SU-DHL-6 (cell line): Measurements from ENCODE around the gene KAT2B.

ENCODE experiments used
- EZH2phosphoT487 ChIP-seq: fragments of 200-600 bp; sonication (generic), shearing (Covaris generic); conservative IDR thresholded peaks from 2 replicates; pipeline ENCODE4 v1.6.1; 2018; ENCODE audit warnings: mild to moderate bottlenecking, antibody characterized with exemption, low read length, moderate library complexity, mixed read lengths
- TF ChIP-seq, protein P1 (sequence below): fragments of 200-600 bp; sonication (generic); IDR thresholded peaks from one replicate; pipeline ENCODE4 v1.5.1; 2017; ENCODE audit warnings: antibody characterized with exemption, mild to moderate bottlenecking, low read length, moderate library complexity; ENCODE audit not compliant: insufficient read depth, poor library complexity, severe bottlenecking

DNA sequence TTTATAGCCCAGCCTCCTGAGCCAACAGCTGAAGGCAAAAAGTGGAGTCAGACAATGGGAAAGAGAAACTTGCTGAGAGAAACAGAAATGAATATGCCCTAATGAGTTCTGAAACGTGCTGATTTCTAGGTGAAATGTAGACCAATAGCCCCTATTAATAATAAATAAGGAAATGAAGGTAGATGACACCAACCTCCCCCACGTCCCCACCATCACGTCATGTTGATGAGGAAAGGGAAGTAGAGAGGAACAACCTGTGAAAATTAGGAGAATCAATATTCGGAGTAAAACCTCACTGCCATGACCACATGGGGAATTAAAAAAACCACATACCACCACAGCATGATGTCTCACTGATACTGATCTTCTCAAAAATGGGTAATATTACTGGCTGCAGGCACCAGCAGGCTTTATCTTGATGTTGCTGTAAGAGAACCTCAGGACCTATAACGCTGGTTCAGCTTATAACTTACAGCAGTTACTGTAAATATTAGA lies 64.0 kb downstream of the KAT2B start:
- TF ChIP-seq, protein P1, sequence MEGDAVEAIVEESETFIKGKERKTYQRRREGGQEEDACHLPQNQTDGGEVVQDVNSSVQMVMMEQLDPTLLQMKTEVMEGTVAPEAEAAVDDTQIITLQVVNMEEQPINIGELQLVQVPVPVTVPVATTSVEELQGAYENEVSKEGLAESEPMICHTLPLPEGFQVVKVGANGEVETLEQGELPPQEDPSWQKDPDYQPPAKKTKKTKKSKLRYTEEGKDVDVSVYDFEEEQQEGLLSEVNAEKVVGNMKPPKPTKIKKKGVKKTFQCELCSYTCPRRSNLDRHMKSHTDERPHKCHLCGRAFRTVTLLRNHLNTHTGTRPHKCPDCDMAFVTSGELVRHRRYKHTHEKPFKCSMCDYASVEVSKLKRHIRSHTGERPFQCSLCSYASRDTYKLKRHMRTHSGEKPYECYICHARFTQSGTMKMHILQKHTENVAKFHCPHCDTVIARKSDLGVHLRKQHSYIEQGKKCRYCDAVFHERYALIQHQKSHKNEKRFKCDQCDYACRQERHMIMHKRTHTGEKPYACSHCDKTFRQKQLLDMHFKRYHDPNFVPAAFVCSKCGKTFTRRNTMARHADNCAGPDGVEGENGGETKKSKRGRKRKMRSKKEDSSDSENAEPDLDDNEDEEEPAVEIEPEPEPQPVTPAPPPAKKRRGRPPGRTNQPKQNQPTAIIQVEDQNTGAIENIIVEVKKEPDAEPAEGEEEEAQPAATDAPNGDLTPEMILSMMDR: no peak
- no peak for TF ChIP-seq EZH2phosphoT487
